HG02852 (cell line): ENCODE results near the gene MINPP1.
"Not testable (repeated sequence)": the region's sequence is repeated elsewhere in the genome, so short reads cannot be mapped to it uniquely, and the experiment has no call there.

Experiments
- ATAC-seq: cut with Tn5 transposase; IDR thresholded peaks from one replicate; pipeline ENCODE4 v1.9.1; 2021; ENCODE audit warnings: mild to moderate bottlenecking, moderate library complexity; ENCODE audit not compliant: unreplicated experiment

The MINPP1 gene

GRCh38 chr10:87504640-87505365 is at the start of gene MINPP1:
Gene MINPP1, plus strand, starts transcription at chr10:87504893. Its CDS starts 23 bp downstream, at chr10:87504916.
- peak; percentile 88 for ATAC-seq

- ATAC-seq = not testable (repeated sequence)
These were observed 48.0 kb upstream of the MINPP1 start for GRCh38 chr10:87456586-87457220.

- ATAC-seq = peak; percentile 50
These were observed 42.9 kb upstream of the MINPP1 start for GRCh38 chr10:87461751-87462150.

GRCh38 chr10:87466849-87467248 is 37.8 kb upstream of the MINPP1 start:
- ATAC-seq = not testable (repeated sequence)

- not testable (repeated sequence) for ATAC-seq
These were observed 16.0 kb upstream of the MINPP1 start for GRCh38 chr10:87488733-87489132.

GRCh38 chr10:87490285-87490684 is 14.4 kb upstream of the MINPP1 start:
- not testable (repeated sequence) for ATAC-seq

GRCh38 chr10:87492450-87492849 is 12.2 kb upstream of the MINPP1 start:
- ATAC-seq = not testable (repeated sequence)

GRCh38 chr10:87495446-87495845 is 9.2 kb upstream of the MINPP1 start:
- ATAC-seq = not testable (repeated sequence)

- ATAC-seq = not testable (repeated sequence)
These were observed 7.3 kb upstream of the MINPP1 start for GRCh38 chr10:87497386-87497785.

GRCh38 chr10:87498106-87498789 is 6.4 kb upstream of the MINPP1 start:
- ATAC-seq = not testable (repeated sequence)

GRCh38 chr10:87500646-87501048 is 4.0 kb upstream of the MINPP1 start:
- no peak for ATAC-seq

- ATAC-seq = no peak
These were observed 1.3 kb upstream of the MINPP1 start for GRCh38 chr10:87503401-87503800.

GRCh38 chr10:87503886-87504285 is 807 bp upstream of the MINPP1 start:
- no peak for ATAC-seq

- no peak for ATAC-seq
These were observed 420 bp upstream of the MINPP1 start for GRCh38 chr10:87504307-87504639.

GRCh38 chr10:87505366-87506111 is 846 bp downstream of the MINPP1 start:
- ATAC-seq = peak; percentile 53

GRCh38 chr10:87506956-87507355 is 2.3 kb downstream of the MINPP1 start:
- no peak for ATAC-seq

- ATAC-seq = no peak
These were observed 3.3 kb downstream of the MINPP1 start for GRCh38 chr10:87507879-87508483.

- no peak for ATAC-seq
These were observed 4.1 kb downstream of the MINPP1 start for GRCh38 chr10:87508837-87509236.

GRCh38 chr10:87510025-87510424 is 5.3 kb downstream of the MINPP1 start:
- ATAC-seq = no peak

GRCh38 chr10:87511526-87511925 is 6.8 kb downstream of the MINPP1 start:
- no peak for ATAC-seq

GRCh38 chr10:87518937-87519336 is 14.2 kb downstream of the MINPP1 start:
- ATAC-seq = no peak
